MM.1S (cell line): ENCODE results near the gene ZNF521.

Source experiments
- DNase-seq: peaks from one replicate; pipeline ENCODE4 v3.0.0-alpha.2; 2015
- H2AFZ ChIP-seq: fragments of 300-600 bp; sonication (generic); 2 replicates; pipeline ENCODE4 v1.6.0; 2016; ENCODE audit warnings: antibody characterized with exemption, low read length
- H3F3A ChIP-seq: fragments of 300-600 bp; sonication (generic); 2 replicates; pipeline ENCODE4 v1.6.1; 2016; ENCODE audit warnings: mild to moderate bottlenecking, antibody characterized with exemption, low read length, moderate library complexity, mixed read lengths; ENCODE audit not compliant: insufficient read depth
- H3K27ac ChIP-seq: fragments of 300-600 bp; sonication (generic); 2 replicates; pipeline ENCODE4 v1.5.1; 2016; ENCODE audit warnings: mild to moderate bottlenecking, low read length
- H3K27me3 ChIP-seq: fragments of 300-600 bp; sonication (generic); replicated peaks from 2 replicates; pipeline ENCODE4 v1.6.0; 2016; ENCODE audit warnings: low read length; ENCODE audit not compliant: insufficient read depth
- H3K36me3 ChIP-seq: fragments of 300-600 bp; sonication (generic); replicated peaks from 2 replicates; pipeline ENCODE4 v1.6.1; 2016; ENCODE audit warnings: mild to moderate bottlenecking, low read length, mixed read lengths; ENCODE audit not compliant: insufficient read depth
- H3K4me1 ChIP-seq: fragments of 300-600 bp; sonication (generic); 2 replicates; pipeline ENCODE4 v1.6.1; 2016; ENCODE audit warnings: low read length, mixed read lengths
- H3K4me2 ChIP-seq: fragments of 300-600 bp; sonication (generic); 2 replicates; pipeline ENCODE4 v1.6.0; 2016; ENCODE audit warnings: low read depth, low read length
- H3K4me3 ChIP-seq: fragments of 300-600 bp; sonication (generic); 2 replicates; pipeline ENCODE4 v1.5.1; 2016; ENCODE audit warnings: low read length, mixed read lengths
- H3K79me2 ChIP-seq: fragments of 300-600 bp; sonication (generic); 2 replicates; pipeline ENCODE4 v1.6.1; 2016; ENCODE audit warnings: mixed run types, low read length, mixed read lengths
- H3K9ac ChIP-seq: fragments of 300-600 bp; sonication (generic); 2 replicates; pipeline ENCODE4 v1.6.1; 2016; ENCODE audit warnings: low read length, mixed read lengths
- H3K9me2 ChIP-seq: fragments of 300-600 bp; sonication (generic); replicated peaks from 2 replicates; pipeline ENCODE4 v1.6.1; 2016; ENCODE audit warnings: mild to moderate bottlenecking, low read length, mixed read lengths; ENCODE audit not compliant: insufficient read depth
- H3K9me3 ChIP-seq: fragments of 300-600 bp; sonication (generic); replicated peaks from 2 replicates; pipeline ENCODE4 v1.6.1; 2016; ENCODE audit warnings: mild to moderate bottlenecking, low read length, mixed read lengths; ENCODE audit not compliant: insufficient read depth
- H4K20me1 ChIP-seq: fragments of 300-600 bp; sonication (generic); 2 replicates; pipeline ENCODE4 v1.6.1; 2016; ENCODE audit warnings: mild to moderate bottlenecking, low read length, moderate library complexity, mixed read lengths; ENCODE audit not compliant: insufficient read depth
- CTCF ChIP-seq: fragments of 300-600 bp; sonication (generic); IDR thresholded peaks from 2 replicates; pipeline ENCODE4 v1.5.1; 2016; ENCODE audit warnings: antibody characterized with exemption, low read length, mixed read lengths
- EZH2 ChIP-seq: fragments of 300-600 bp; sonication (generic); optimal IDR thresholded peaks from 2 replicates; pipeline ENCODE3; 2017; ENCODE audit warnings: low read depth, mild to moderate bottlenecking, antibody characterized with exemption, low read length, mixed read lengths
- EZH2phosphoT487 ChIP-seq: fragments of 300-600 bp; sonication (generic); IDR thresholded peaks from 2 replicates; pipeline ENCODE4 v1.6.1; 2018; ENCODE audit warnings: antibody characterized with exemption, low read length

ZNF521 gene

GRCh38 chr18:25279961-25280360, 72.0 kb downstream of the ZNF521 start:
- H3K9ac ChIP-seq, result no peak overlapping the region
- H3K36me3 ChIP-seq, result no peaks in the 10 kb centered on the region
- H3K27me3 ChIP-seq, result no peaks in the 10 kb centered on the region
- H3K4me1 ChIP-seq, result 0 out of 2 replicates have a peak, but pooled peaks cover 6% of the 10 kb centered on the region
- no peaks in the 10 kb centered on the region for H3K9me2 ChIP-seq
- H4K20me1 ChIP-seq, result no peaks in the 10 kb centered on the region; the same call in 1 of the 2 replicates
- H3K4me3 ChIP-seq, result no peak overlapping the region
- no peak overlapping the region for H3K4me2 ChIP-seq
- H3K79me2 ChIP-seq, result peaks cover 60% of the 10 kb centered on the region
- H3F3A ChIP-seq, result no peaks in the 10 kb centered on the region
- no peak overlapping the region for H2AFZ ChIP-seq
- DNase-seq, result no peak
- H3K27ac ChIP-seq, result no peak overlapping the region
- TF ChIP-seq EZH2phosphoT487 (no peak), EZH2 (no peak), CTCF (no peak)
- no peaks in the 10 kb centered on the region for H3K9me3 ChIP-seq

- no peak overlapping the region for H3K27ac ChIP-seq
- 0 out of 2 replicates have a peak, but pooled peaks cover 2% of the 10 kb centered on the region for H3K4me1 ChIP-seq
- TF ChIP-seq CTCF (no peak), EZH2 (no peak)
These were observed 72.4 kb downstream of the ZNF521 start for GRCh38 chr18:25279556-25279955.

GRCh38 chr18:25279133-25279532, 72.8 kb downstream of the ZNF521 start:
- no peak for DNase-seq
- Histone ChIP-seq H4K20me1 (no peaks in the 10 kb centered on the region; the same call in 1 of the 2 replicates), H3K9ac (no peak overlapping the region), H2AFZ (no peak overlapping the region), H3K4me3 (no peak overlapping the region), H3K4me2 (no peak overlapping the region), H3F3A (no peaks in the 10 kb centered on the region), H3K27me3 (no peaks in the 10 kb centered on the region), H3K4me1 (no peaks in the 10 kb centered on the region), H3K79me2 (peaks cover 58% of the 10 kb centered on the region), H3K27ac (no peak overlapping the region), H3K36me3 (no peaks in the 10 kb centered on the region), H3K9me2 (no peaks in the 10 kb centered on the region), H3K9me3 (no peaks in the 10 kb centered on the region)
- TF ChIP-seq CTCF (no peak), EZH2 (no peak), EZH2phosphoT487 (no peak)

More at GRCh38 chr18:25279556-25279955, 72.4 kb downstream of the ZNF521 start:
- Histone ChIP-seq H3K36me3 (no peaks in the 10 kb centered on the region), H3K4me3 (no peak overlapping the region), H3K9me3 (no peaks in the 10 kb centered on the region), H3F3A (no peaks in the 10 kb centered on the region), H3K79me2 (peaks cover 60% of the 10 kb centered on the region), H3K9me2 (no peaks in the 10 kb centered on the region), H3K9ac (no peak overlapping the region), H2AFZ (no peak overlapping the region), H4K20me1 (no peaks in the 10 kb centered on the region; the same call in 1 of the 2 replicates), H3K4me2 (no peak overlapping the region), H3K27me3 (no peaks in the 10 kb centered on the region)
- DNase-seq, result no peak
